GM23338 (cell line): ENCODE measurements around the gene FAM83B.

Source experiments
- CREB1 ChIP-seq: fragments of 250-450 bp; sonication (Bioruptor Pico); IDR thresholded peaks from 2 replicates; pipeline ENCODE4 v1.5.0; 2020; ENCODE audit warnings: low read depth, mild to moderate bottlenecking, moderate library complexity
- CTCF ChIP-seq, 2 experiments: fragments of 200-600 bp in 1 of 2; sonication (generic) in 1 of 2; conservative IDR thresholded peaks; 2 replicates each; pipeline versions ENCODE4 v1.5.1 to v1.6.1; 2016 to 2017; ENCODE audit warnings: antibody characterized with exemption in 2 of 2, low read depth in 2 of 2, mild to moderate bottlenecking in 2 of 2, moderate library complexity in 1 of 2
- EZH2 ChIP-seq: fragments of 200-600 bp; sonication (generic); IDR thresholded peaks from one replicate; pipeline ENCODE4 v1.8.0; 2017; ENCODE audit warnings: antibody characterized with exemption, mild to moderate bottlenecking, low read depth; ENCODE audit not compliant: unreplicated experiment
- EZH2phosphoT487 ChIP-seq: fragments of 200-600 bp; sonication (generic); IDR thresholded peaks from one replicate; pipeline ENCODE4 v1.8.1; 2018; ENCODE audit warnings: antibody characterized with exemption; ENCODE audit not compliant: unreplicated experiment
- NANOG ChIP-seq: IDR thresholded peaks from 2 replicates; pipeline ENCODE4 v1.6.1; 2016; ENCODE audit warnings: antibody characterized with exemption, borderline replicate concordance
- POLR2AphosphoS5 ChIP-seq: IDR thresholded peaks from 2 replicates; pipeline ENCODE4 v1.6.1; 2016; ENCODE audit warnings: antibody characterized with exemption, low read depth
- REST ChIP-seq: IDR thresholded peaks from one replicate; pipeline ENCODE4 v1.6.1; 2018; ENCODE audit warnings: antibody characterized with exemption; ENCODE audit not compliant: unreplicated experiment
- STAT1 ChIP-seq: IDR thresholded peaks from one replicate; pipeline ENCODE4 v1.6.1; 2016; ENCODE audit warnings: antibody characterized with exemption; ENCODE audit not compliant: unreplicated experiment
- ZNF114 ChIP-seq: fragments of 250-450 bp; sonication (Bioruptor Pico); IDR thresholded peaks from 2 replicates; pipeline ENCODE4 v1.5.0; 2020; ENCODE audit warnings: mild to moderate bottlenecking, moderate library complexity
- ZNF462 ChIP-seq: fragments of 250-450 bp; sonication (Bioruptor Pico); IDR thresholded peaks from 2 replicates; pipeline ENCODE4 v1.5.0; 2020; ENCODE audit warnings: mild to moderate bottlenecking, moderate library complexity

GRCh38 chr6:54958446-54958845 lies 111.9 kb downstream of the FAM83B start:
- TF ChIP-seq CTCF (conservative IDR thresholded peaks at IDR 0.05; ENCODE audit: low read depth in 2 of 2): no peak
- no peak for TF ChIP-seq ZNF114 (CRISPR knock-in tag)
- TF ChIP-seq POLR2AphosphoS5: no peak
- no peak for TF ChIP-seq NANOG
- TF ChIP-seq REST: no peak
- TF ChIP-seq STAT1: no peak
- TF ChIP-seq EZH2: no peak
- no peak for TF ChIP-seq EZH2phosphoT487
- TF ChIP-seq ZNF462 (CRISPR knock-in tag): no peak
- no peak for TF ChIP-seq CREB1 (CRISPR knock-in tag)
